Endothelial cell of umbilical vein (primary cell): ENCODE measurements around the gene CAMK2D. TPM values are rescaled to one million over a fixed set of nuclear protein-coding genes. Genes with fewer than 3 reads are reported as not detected.

Experiments used
- BruUV-seq: library from RNA; stranded (reverse); fragments of 400-500 nt; replicated peaks from 2 replicates; lab custom pipeline; 2021; lab: Mats Ljungman, UMichigan
- CTCF ChIA-PET: fragments of 300-600, 350-600 bp; sonication (Branson Sonifier 250); formaldehyde crosslinking; loops from one replicate; lab custom pipeline; 2021; ENCODE audit warnings: antibody characterized with exemption, inconsistent platforms; lab: Charles Lee
- POLR2A ChIA-PET: fragments of 300-600, 350-600 bp; sonication (Branson Sonifier 250); formaldehyde crosslinking; loops from one replicate; lab custom pipeline; 2021; ENCODE audit warnings: antibody characterized with exemption, inconsistent platforms; lab: Charles Lee
- DNase-seq: peaks from one replicate; pipeline ENCODE4 v3.0.0-alpha.2; 2011; ENCODE audit warnings: low read depth, low spot score
- FAIRE-seq: peaks from 2 replicates; lab custom pipeline; 2011; peaks lifted over from hg19 to GRCh38; lab: Jason Lieb, UNC
- H2AFZ ChIP-seq: 2 replicates; pipeline ENCODE4 v1.6.0; 2012; ENCODE audit warnings: low read depth, low read length, control low read depth, inconsistent platforms
- H3K27ac ChIP-seq: 2 replicates; pipeline ENCODE4 v1.5.1; 2011; ENCODE audit warnings: low read depth, mild to moderate bottlenecking, control low read depth, low read length, moderate library complexity; ENCODE audit not compliant: insufficient read depth
- H3K27me3 ChIP-seq, 2 experiments: 2 replicates each; pipeline versions ENCODE4 v1.6.0 to v1.6.1; 2011; ENCODE audit warnings: low read length in 2 of 2, mixed read lengths in 1 of 2; ENCODE audit not compliant: control insufficient read depth in 2 of 2, insufficient read depth in 2 of 2
- H3K36me3 ChIP-seq, 2 experiments: 2 replicates in 1 of 2; 3 replicates in 1 of 2; pipeline ENCODE4 v1.5.1; 2011; ENCODE audit warnings: low read length in 2 of 2, mild to moderate bottlenecking in 1 of 2, moderate library complexity in 1 of 2; ENCODE audit not compliant: control insufficient read depth in 2 of 2, insufficient read depth in 2 of 2; ENCODE audit errors: extremely low read depth in 1 of 2
- H3K4me1 ChIP-seq: 3 replicates; pipeline ENCODE4 v1.5.1; 2011; ENCODE audit warnings: mild to moderate bottlenecking, low read length; ENCODE audit not compliant: control insufficient read depth, insufficient read depth; ENCODE audit errors: extremely low read depth
- H3K4me2 ChIP-seq: 2 replicates; pipeline ENCODE4 v1.6.1; 2011; ENCODE audit warnings: low read length, control low read depth, mixed read lengths; ENCODE audit not compliant: insufficient read depth
- H3K4me3 ChIP-seq, 3 experiments: fragments of 200-600 bp in 1 of 3; sonication (generic), shearing (Covaris generic) in 1 of 3; replicated peaks in 1 of 3; 2 replicates each; pipeline ENCODE4 v1.5.1; 2011 to 2016; ENCODE audit warnings: control low read depth in 3 of 3, low read length in 3 of 3, mild to moderate bottlenecking in 2 of 3, inconsistent platforms in 1 of 3, low read depth in 1 of 3, moderate library complexity in 1 of 3; ENCODE audit not compliant: insufficient read depth in 1 of 3
- H3K79me2 ChIP-seq: 2 replicates; pipeline ENCODE4 v1.6.0; 2012; ENCODE audit warnings: low read length, inconsistent platforms; ENCODE audit not compliant: control insufficient read depth, insufficient read depth
- H3K9ac ChIP-seq: replicated peaks from 2 replicates; pipeline ENCODE3; 2011; ENCODE audit warnings: low read length, control low read depth; ENCODE audit not compliant: insufficient read depth; ENCODE audit errors: extremely low read depth
- H3K9me1 ChIP-seq: replicated peaks from 3 replicates; pipeline ENCODE4 v1.6.0; 2011; ENCODE audit warnings: mild to moderate bottlenecking, low read length; ENCODE audit not compliant: control insufficient read depth, insufficient read depth; ENCODE audit errors: extremely low read depth
- H3K9me3 ChIP-seq: replicated peaks from 2 replicates; pipeline ENCODE4 v1.5.1; 2012; ENCODE audit warnings: low read length, inconsistent platforms; ENCODE audit not compliant: control insufficient read depth, insufficient read depth
- H4K20me1 ChIP-seq: replicated peaks from 2 replicates; pipeline ENCODE3; 2011; ENCODE audit warnings: mild to moderate bottlenecking, low read length; ENCODE audit not compliant: control insufficient read depth, insufficient read depth; ENCODE audit errors: extremely low read depth
- CTCF ChIP-seq, 2 donors: IDR thresholded peaks; 1 replicate in 1 of 2; 2 replicates in 1 of 2; pipeline ENCODE4 v1.5.1; 2011; ENCODE audit warnings: low read length in 2 of 2, mild to moderate bottlenecking in 2 of 2, moderate library complexity in 2 of 2, control low read depth in 1 of 2, inconsistent platforms in 1 of 2, low read depth in 1 of 2; ENCODE audit not compliant: insufficient read depth in 1 of 2; ENCODE audit errors: extremely low read depth in 1 of 2
- EZH2 ChIP-seq: IDR thresholded peaks from 2 replicates; pipeline ENCODE4 v1.6.1; 2012; ENCODE audit warnings: borderline replicate concordance, low read depth, mild to moderate bottlenecking, moderate library complexity, low read length, inconsistent platforms; ENCODE audit not compliant: severe bottlenecking
- FOS ChIP-seq: IDR thresholded peaks from 2 replicates; pipeline ENCODE4 v1.6.1; 2011; ENCODE audit warnings: mild to moderate bottlenecking, low read length, moderate library complexity, borderline replicate concordance; ENCODE audit not compliant: insufficient read depth
- GATA2 ChIP-seq: IDR thresholded peaks from 2 replicates; pipeline ENCODE4 v1.7.0; 2011; ENCODE audit warnings: low read depth, mild to moderate bottlenecking, moderate library complexity, mixed read lengths, low read length; ENCODE audit not compliant: insufficient read length, insufficient read depth
- JUN ChIP-seq: IDR thresholded peaks from 2 replicates; pipeline ENCODE4 v1.6.1; 2011; ENCODE audit warnings: borderline replicate concordance, low read depth; ENCODE audit not compliant: insufficient read length, insufficient read depth
- MAX ChIP-seq: IDR thresholded peaks from 2 replicates; pipeline ENCODE4 v1.6.1; 2011; ENCODE audit not compliant: insufficient read depth, insufficient read length
- MYC ChIP-seq: IDR thresholded peaks from one replicate; pipeline ENCODE4 v1.6.1; 2011; ENCODE audit warnings: mild to moderate bottlenecking, low read depth, low read length
- POLR2A ChIP-seq: IDR thresholded peaks from 2 replicates; pipeline ENCODE4 v1.6.1; 2012; ENCODE audit warnings: low read depth, mild to moderate bottlenecking, control low read depth, low read length
- POLR2AphosphoS5 ChIP-seq: IDR thresholded peaks from 2 replicates; pipeline ENCODE4 v1.6.1; 2012; ENCODE audit warnings: low read depth, mild to moderate bottlenecking, control low read depth, low read length, moderate library complexity; ENCODE audit not compliant: insufficient read depth
- dilution Hi-C: fragments of 300-500 bp; cut with MboI; formaldehyde crosslinking; loops from one replicate; pipeline ENCODE4 v1.15.0; 2019; ENCODE audit warnings: low sequenced_read_pairs; ENCODE audit not compliant: extremely low pct_ligation_motif_present
- intact Hi-C: fragments of 100-400 bp; cut with micrococcal nuclease; formaldehyde crosslinking; loops from one replicate; pipeline ENCODE4 v1.10.0; 2022
- polyA plus RNA-seq, 4 experiments: library from polyadenylated mRNA; depleted of rRNA in 3 of 4; stranded (reverse) in 3 of 4; unstranded in 1 of 4; fragments of >200 nt; gene quantifications; 2 replicates each; pipeline versions ENCODE4 v1.2.1 to v1.2.3, GENCODE V29; 2011 to 2012; ENCODE audit warnings: missing spikeins in 1 of 4
- total RNA-seq: library from RNA; stranded (reverse); gene quantifications from 2 replicates; pipeline ENCODE4 v1.2.3, GENCODE V29; 2021

Gene CAMK2D
- total and polyA plus RNA-seq, 2 donors (not counting 3 experiments of a cell fraction or from before 2014, with no cell fraction given): 10.4 to 30.7 TPM

GRCh38 chr4:113643505-113643904 lies 118.0 kb downstream of the CAMK2D start:
- no peak overlapping the region for H3K9ac ChIP-seq
- H3K36me3 ChIP-seq: no peaks in the 10 kb centered on the region
- TF ChIP-seq MYC (no peak), CTCF (IDR thresholded peaks at IDR 0.05; ENCODE audit: extremely low read depth in 1 of 2, insufficient read depth in 1 of 2, low read depth in 1 of 2, low read length in 2 of 2) (no peak), JUN (no peak), FOS (no peak), GATA2 (no peak), EZH2 (no peak), POLR2A (no peak), MAX (no peak), POLR2AphosphoS5 (no peak)
- H3K4me3 ChIP-seq: no peak overlapping the region
- no TSS peak for BruUV-seq
- intact Hi-C loops: loop anchor here (10.0 kb wide), 1 partner anchor 349 kb away; no protein-coding TSS in a partner anchor
- no peaks in the 10 kb centered on the region for H3K9me1 ChIP-seq
- H3K27ac ChIP-seq: no peak overlapping the region
- no peaks in the 10 kb centered on the region for H4K20me1 ChIP-seq
- ChIA-PET CTCF (interaction anchor here (1.5 to 2.2 kb wide), 2 partner anchors 68 to 96 kb away, joined by 3 to 8 read pairs; no protein-coding TSS in a partner anchor), POLR2A (no interaction called here)
- DNase-seq: peak; percentile 40
- no peak overlapping the region for H3K4me2 ChIP-seq
- no peaks in the 10 kb centered on the region for H3K9me3 ChIP-seq
- no peak for FAIRE-seq
- peaks cover 11% of the 10 kb centered on the region for H3K4me1 ChIP-seq
- H2AFZ ChIP-seq: no peak overlapping the region
- H3K79me2 ChIP-seq: no peaks in the 10 kb centered on the region
- no peaks in the 10 kb centered on the region for H3K27me3 ChIP-seq
- dilution Hi-C loops: no loop called here
